Activated CD4-positive, alpha-beta memory T cell treated with anti-CD3 and anti-CD28 coated beads, Interleukin-2, amount 10 ng/mL, durations not matched to agents 7 days and 5 days (primary cell): ENCODE results near the gene ERGIC3. TPM values are rescaled to one million over a fixed set of nuclear protein-coding genes. Genes with fewer than 3 reads are reported as not detected.
"Not testable (repeated sequence)": the region's sequence is repeated elsewhere in the genome, so short reads cannot be mapped to it uniquely, and the experiment has no call there.

ENCODE experiments used
- CTCF ChIA-PET: fragments of 350-600 bp; sonication (Branson Sonifier 250); formaldehyde crosslinking; loops from one replicate; lab custom pipeline; 2021; ENCODE audit warnings: antibody characterized with exemption, inconsistent platforms; lab: Charles Lee
- POLR2A ChIA-PET: fragments of 350-600 bp; sonication (Branson Sonifier 250); formaldehyde crosslinking; loops from one replicate; lab custom pipeline; 2021; ENCODE audit warnings: antibody characterized with exemption; lab: Charles Lee
- DNase-seq: peaks from one replicate; pipeline ENCODE4 v3.0.0-alpha.2; 2020
- H3K27ac Mint-ChIP-seq: one replicate; pipeline ENCODE4 v1.8.0; 2021; ENCODE audit warnings: mild to moderate bottlenecking, mixed read lengths
- H3K27me3 Mint-ChIP-seq: one replicate; pipeline ENCODE4 v1.8.0; 2021; ENCODE audit warnings: mixed read lengths
- H3K36me3 Mint-ChIP-seq: one replicate; pipeline ENCODE4 v1.8.0; 2021; ENCODE audit warnings: low read depth, mixed read lengths
- H3K4me1 Mint-ChIP-seq: one replicate; pipeline ENCODE4 v1.8.0; 2021; ENCODE audit warnings: mixed read lengths
- H3K4me3 Mint-ChIP-seq: one replicate; pipeline ENCODE4 v1.8.0; 2021; ENCODE audit warnings: mild to moderate bottlenecking, mixed read lengths
- H3K9me3 Mint-ChIP-seq: one replicate; pipeline ENCODE4 v1.8.0; 2021; ENCODE audit warnings: mixed read lengths
- total RNA-seq, 2 experiments: library from RNA; stranded (reverse); gene quantifications; one replicate each; pipeline ENCODE4 v1.2.3, GENCODE V29; 2021

The ERGIC3 gene
- total RNA-seq, 2 experiments from 2014 or later = 126 TPM

- Mint-ChIP-seq H3K27me3 (no peaks in the 10 kb centered on the region), H3K27ac (no peak overlapping the region), H3K9me3 (no peaks in the 10 kb centered on the region), H3K36me3 (no peaks in the 10 kb centered on the region), H3K4me1 (no peaks in the 10 kb centered on the region), H3K4me3 (no peak overlapping the region)
- ChIA-PET POLR2A (no interaction called here), CTCF (no interaction called here)
- DNase-seq = peak; percentile 36
Observed at GRCh38 chr20:35523298-35523888, 18.5 kb upstream of the ERGIC3 start.

GRCh38 chr20:35525639-35526038 is 16.2 kb upstream of the ERGIC3 start:
- no peak for DNase-seq
- H3K27ac Mint-ChIP-seq = no peak overlapping the region
- H3K27me3 Mint-ChIP-seq = no peaks in the 10 kb centered on the region
- POLR2A ChIA-PET = no interaction called here
- no peaks in the 10 kb centered on the region for H3K4me1 Mint-ChIP-seq
- H3K4me3 Mint-ChIP-seq = no peak overlapping the region
- H3K9me3 Mint-ChIP-seq = no peaks in the 10 kb centered on the region
- no peaks in the 10 kb centered on the region for H3K36me3 Mint-ChIP-seq
- CTCF ChIA-PET = interaction anchor here (0.6 kb wide), 1 partner anchor 158 kb away, joined by 3 read pairs; no protein-coding TSS in a partner anchor

DNA sequence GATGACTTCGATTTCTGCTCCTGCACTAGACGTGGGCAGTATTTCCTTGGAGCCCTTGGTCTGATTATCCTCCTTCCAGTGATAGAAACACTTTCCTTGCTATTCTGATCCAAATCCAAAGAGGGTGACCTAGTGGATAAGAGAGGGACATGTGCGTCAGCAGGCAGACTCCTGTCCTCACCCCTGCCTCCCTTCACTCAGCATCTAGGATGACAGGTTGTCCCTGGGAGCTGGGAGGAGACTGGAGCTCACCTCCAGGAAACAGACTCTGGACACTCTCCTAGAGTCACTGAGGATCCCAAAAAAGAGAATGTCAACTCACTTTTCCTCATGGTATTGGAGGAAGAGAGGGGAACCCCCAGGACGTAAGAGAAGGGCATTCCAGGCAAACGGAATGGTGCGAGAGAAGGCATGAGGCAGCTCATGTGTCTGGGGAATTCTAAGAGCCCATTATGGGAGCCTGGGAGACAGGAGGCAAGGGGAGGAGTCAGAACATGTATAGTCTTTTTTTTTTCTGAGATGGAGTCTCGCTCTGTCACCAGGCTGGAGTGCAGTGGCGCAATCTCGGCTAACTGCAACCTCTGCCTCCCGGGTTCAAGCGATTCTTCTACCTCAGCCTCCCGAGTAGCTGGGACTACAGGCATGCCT is 14.6 kb upstream of the ERGIC3 start:
- CTCF ChIA-PET = interaction anchor here (0.7 kb wide), 1 partner anchor 238 kb away, joined by 3 read pairs; no protein-coding TSS in a partner anchor
- H3K27ac Mint-ChIP-seq = no peak overlapping the region
- no peak for DNase-seq

DNA sequence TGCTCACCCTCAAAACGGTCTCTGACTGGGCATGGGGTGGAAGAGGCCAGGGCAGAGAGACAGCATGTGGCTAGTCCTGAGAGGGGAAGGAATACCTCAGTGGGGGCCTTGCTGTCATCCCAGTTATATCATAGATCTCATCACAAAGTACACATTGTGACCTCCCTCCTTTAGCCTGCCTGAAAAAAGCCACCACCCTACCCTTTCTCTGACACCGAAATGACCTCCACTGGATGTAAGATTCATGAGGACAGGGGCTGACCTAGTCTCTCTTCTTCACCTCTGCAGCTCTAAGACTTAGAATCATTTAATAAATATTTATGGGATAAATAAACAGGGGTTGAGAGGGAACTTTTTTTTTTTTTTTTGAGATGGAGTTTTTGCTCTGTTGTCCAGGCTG is 12.3 kb upstream of the ERGIC3 start, which contains the start of gene C20orf173:
Gene C20orf173, minus strand, starts transcription at position 101 of the 400 bp plus-strand sequence. CDS start 279 bp downstream, outside the sequence.
- Mint-ChIP-seq H3K27me3 (no peaks in the 10 kb centered on the region), H3K9me3 (no peaks in the 10 kb centered on the region), H3K27ac (no peak within 1 kb of the TSS), H3K4me1 (no peaks in the 10 kb centered on the region), H3K36me3 (no peaks in the 10 kb centered on the region), H3K4me3 (no peak within 1 kb of the TSS)
- no peak for DNase-seq
- ChIA-PET CTCF (interaction anchor here (0.7 kb wide), 1 partner anchor 290 kb away, joined by 4 read pairs; no protein-coding TSS in a partner anchor), POLR2A (no interaction called here)

More for the DNA sequence above, 14.6 kb upstream of the ERGIC3 start:
- no peaks in the 10 kb centered on the region for H3K4me1 Mint-ChIP-seq
- H3K9me3 Mint-ChIP-seq = no peaks in the 10 kb centered on the region
- no peak overlapping the region for H3K4me3 Mint-ChIP-seq
- H3K27me3 Mint-ChIP-seq = no peaks in the 10 kb centered on the region
- no peaks in the 10 kb centered on the region for H3K36me3 Mint-ChIP-seq
- POLR2A ChIA-PET = interaction anchor here (1.4 kb wide), 1 partner anchor 14 kb away, joined by 4 read pairs; the partner anchor contains the start of gene ERGIC3

DNA sequence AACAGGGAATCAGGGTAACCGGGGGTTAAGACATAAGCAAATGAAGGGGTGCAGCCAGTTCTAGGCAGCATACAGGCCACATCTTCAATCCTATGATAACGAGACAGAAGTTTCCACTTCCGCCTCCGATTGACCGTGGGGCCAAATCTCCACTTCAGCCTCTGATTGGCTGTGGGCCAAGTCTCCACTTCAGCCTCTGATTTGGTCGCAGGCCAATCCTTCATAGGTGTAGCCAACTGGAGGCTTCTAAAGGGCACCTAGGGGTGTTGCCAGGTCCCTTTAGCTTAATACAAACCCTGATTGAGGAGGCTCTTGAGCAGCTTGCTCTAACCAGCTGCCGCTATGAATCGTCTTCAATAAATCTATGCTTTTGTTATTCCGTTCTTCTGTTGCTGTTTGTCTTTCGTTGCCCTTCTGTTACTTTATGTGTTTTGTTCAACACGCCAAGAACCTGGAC is 2.1 kb upstream of the ERGIC3 start:
- H3K4me3 Mint-ChIP-seq = no peak overlapping the region
- peaks cover 23% of the 10 kb centered on the region for H3K4me1 Mint-ChIP-seq
- H3K27me3 Mint-ChIP-seq = peaks cover 3% of the 10 kb centered on the region
- ChIA-PET POLR2A (interaction anchor here (1.6 kb wide), 1 partner anchor 124 kb away, joined by 4 read pairs; the partner anchor contains the start of genes CPNE1 and RBM12), CTCF (no interaction called here)
- no peak overlapping the region for H3K27ac Mint-ChIP-seq
- H3K36me3 Mint-ChIP-seq = peaks cover 5% of the 10 kb centered on the region
- DNase-seq = peak; percentile 46
- H3K9me3 Mint-ChIP-seq = no peaks in the 10 kb centered on the region

- Mint-ChIP-seq H3K36me3 (peaks cover 5% of the 10 kb centered on the region), H3K9me3 (no peaks in the 10 kb centered on the region), H3K4me1 (peaks cover 23% of the 10 kb centered on the region), H3K27me3 (no peaks in the 10 kb centered on the region), H3K4me3 (peak overlapping the region; percentile 89), H3K27ac (no peak overlapping the region)
- DNase-seq = no peak
- POLR2A ChIA-PET = interaction anchor here (0.6 to 2.2 kb wide), 14 partner anchors 9 to 412 kb away, joined by 3 to 13 read pairs (median 4); partner anchors contain the start of genes CPNE1, MMP24OS, RBM12 and RBM39
- CTCF ChIA-PET = interaction anchor here (0.7 to 1.1 kb wide), 3 partner anchors 75 to 995 kb away, joined by 3 to 6 read pairs (median 4); partner anchors contain the start of genes SCAND1 and SPAG4
Observed at GRCh38 chr20:35541118-35541782, 628 bp upstream of the ERGIC3 start.

GRCh38 chr20:35542990-35543389 is 1.1 kb downstream of the ERGIC3 start:
- H3K4me3 Mint-ChIP-seq = peak overlapping the region; percentile 89
- peaks cover 5% of the 10 kb centered on the region for H3K36me3 Mint-ChIP-seq
- H3K9me3 Mint-ChIP-seq = no peaks in the 10 kb centered on the region
- ChIA-PET POLR2A (interaction anchor here (0.8 to 2.2 kb wide), 7 partner anchors 13 to 410 kb away, joined by 3 to 13 read pairs (median 5); partner anchors contain the start of genes RBM39 and SPAG4), CTCF (interaction anchor here (0.6 kb wide), 1 partner anchor 1127 kb away, joined by 3 read pairs; no protein-coding TSS in a partner anchor)
- no peaks in the 10 kb centered on the region for H3K27me3 Mint-ChIP-seq
- H3K4me1 Mint-ChIP-seq = peaks cover 23% of the 10 kb centered on the region
- no peak for DNase-seq
- H3K27ac Mint-ChIP-seq = peak overlapping the region; percentile 29

DNA sequence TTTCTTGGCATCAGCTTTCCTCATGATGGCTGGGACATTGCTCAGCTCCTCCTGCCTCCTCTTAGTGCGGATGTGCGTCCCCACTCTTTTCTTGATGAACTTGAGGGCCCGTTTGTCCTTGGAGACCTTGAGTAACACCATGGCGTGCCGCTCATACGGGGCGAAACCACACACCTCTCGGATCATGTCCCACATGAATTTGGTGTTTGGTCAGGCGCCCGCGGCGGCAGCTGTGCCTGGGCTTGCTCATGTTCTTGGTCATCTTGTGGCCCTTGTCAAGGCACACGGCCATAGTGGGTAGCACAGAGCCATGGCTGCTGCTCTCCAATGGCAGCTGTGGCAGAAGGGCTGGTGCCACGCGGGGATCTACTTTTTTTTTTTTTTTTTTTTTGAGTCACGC is 2.6 kb downstream of the ERGIC3 start:
- H3K27ac Mint-ChIP-seq = no peak overlapping the region
- ChIA-PET POLR2A (no interaction called here), CTCF (interaction anchor here (0.6 kb wide), 1 partner anchor 487 kb away, joined by 5 read pairs; no protein-coding TSS in a partner anchor)
- no peaks in the 10 kb centered on the region for H3K27me3 Mint-ChIP-seq
- H3K4me1 Mint-ChIP-seq = peaks cover 23% of the 10 kb centered on the region
- H3K9me3 Mint-ChIP-seq = no peaks in the 10 kb centered on the region
- no peak for DNase-seq
- H3K4me3 Mint-ChIP-seq = no peak overlapping the region
- peaks cover 9% of the 10 kb centered on the region for H3K36me3 Mint-ChIP-seq

- CTCF ChIA-PET = interaction anchor here (0.6 kb wide), 1 partner anchor 487 kb away, joined by 5 read pairs; no protein-coding TSS in a partner anchor
- POLR2A ChIA-PET = not testable (repeated sequence)
Observed at GRCh38 chr20:35544941-35545340, 3.1 kb downstream of the ERGIC3 start.

DNA sequence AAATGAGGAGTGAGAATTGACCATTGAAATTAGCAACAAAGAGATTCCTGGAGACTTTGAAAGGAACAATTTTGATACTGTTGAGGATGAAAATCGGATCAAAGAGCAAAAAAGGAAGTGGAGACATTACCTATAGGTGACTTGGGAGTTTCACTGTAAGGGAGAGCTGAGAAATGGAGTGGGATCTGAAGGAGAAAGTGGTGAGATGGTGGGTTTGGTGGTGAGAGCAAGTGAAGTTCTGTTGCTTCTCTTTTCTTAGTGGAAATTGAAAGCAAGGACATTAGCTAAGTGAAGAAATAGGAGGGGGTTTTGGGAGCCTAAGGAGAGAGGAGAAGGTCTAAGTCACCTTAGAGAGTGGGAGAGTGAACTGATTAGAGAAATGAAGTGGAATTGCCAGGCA is 4.2 kb downstream of the ERGIC3 start:
- ChIA-PET POLR2A (no interaction called here), CTCF (no interaction called here)
- H3K9me3 Mint-ChIP-seq = no peaks in the 10 kb centered on the region
- no peaks in the 10 kb centered on the region for H3K27me3 Mint-ChIP-seq
- no peak for DNase-seq
- no peak overlapping the region for H3K27ac Mint-ChIP-seq
- no peak overlapping the region for H3K4me3 Mint-ChIP-seq
- H3K4me1 Mint-ChIP-seq = peaks cover 21% of the 10 kb centered on the region
- peaks cover 14% of the 10 kb centered on the region for H3K36me3 Mint-ChIP-seq

More at GRCh38 chr20:35544941-35545340, 3.1 kb downstream of the ERGIC3 start:
- H3K4me1 Mint-ChIP-seq = peaks cover 23% of the 10 kb centered on the region
- H3K27ac Mint-ChIP-seq, H3K27me3 Mint-ChIP-seq, H3K4me3 Mint-ChIP-seq, DNase-seq, H3K9me3 Mint-ChIP-seq: not testable (repeated sequence)
- H3K36me3 Mint-ChIP-seq = peaks cover 12% of the 10 kb centered on the region

DNA sequence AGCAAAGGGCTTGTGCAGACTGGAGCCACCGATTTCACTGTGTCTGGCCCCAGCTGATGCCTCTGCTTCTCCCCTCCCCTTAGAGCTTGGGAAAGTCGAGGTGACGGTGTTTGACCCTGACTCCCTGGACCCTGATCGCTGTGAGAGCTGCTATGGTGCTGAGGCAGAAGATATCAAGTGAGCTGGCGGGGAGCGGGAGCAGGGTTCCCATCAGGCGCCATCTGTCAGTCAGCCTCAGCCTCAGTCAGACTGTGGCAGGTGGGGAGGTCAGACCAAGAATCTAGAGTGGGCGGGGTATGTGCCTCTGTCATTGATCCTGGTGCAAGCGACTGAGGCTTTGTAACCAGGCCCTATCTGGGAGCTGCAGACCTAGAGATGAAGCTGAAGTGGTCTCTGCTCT is 5.5 kb downstream of the ERGIC3 start:
- H3K4me1 Mint-ChIP-seq = peaks cover 13% of the 10 kb centered on the region
- CTCF ChIA-PET = interaction anchor here (0.6 kb wide), 1 partner anchor 367 kb away, joined by 5 read pairs; no protein-coding TSS in a partner anchor
- POLR2A ChIA-PET = no interaction called here

DNA sequence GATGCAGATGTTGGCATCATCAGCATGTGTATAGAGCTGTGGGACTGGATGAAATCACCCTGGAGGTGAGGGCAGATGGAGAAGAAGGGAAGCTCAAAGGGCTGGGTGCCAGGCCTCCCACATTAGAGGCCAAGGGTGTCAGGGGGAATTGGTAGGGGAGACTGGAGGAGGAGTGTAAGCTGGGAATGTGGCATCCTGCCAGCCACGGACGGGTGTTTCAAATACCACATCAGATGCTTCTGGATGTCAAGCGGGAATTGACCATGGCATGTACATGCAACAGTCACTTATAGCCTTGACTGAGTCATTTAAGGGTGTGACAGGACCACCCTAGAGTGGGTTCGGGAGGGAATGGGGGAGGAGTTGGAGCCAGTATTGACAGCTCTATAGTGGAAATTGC is 9.6 kb downstream of the ERGIC3 start:
- CTCF ChIA-PET = interaction anchor here (0.6 to 1.4 kb wide), 2 partner anchors 36 to 89 kb away, joined by 3 read pairs; no protein-coding TSS in a partner anchor
- no peaks in the 10 kb centered on the region for H3K9me3 Mint-ChIP-seq
- H3K36me3 Mint-ChIP-seq = peaks cover 15% of the 10 kb centered on the region
- H3K27ac Mint-ChIP-seq = no peak overlapping the region
- DNase-seq = no peak
- POLR2A ChIA-PET = no interaction called here
- no peak overlapping the region for H3K4me3 Mint-ChIP-seq
- H3K4me1 Mint-ChIP-seq = no peaks in the 10 kb centered on the region
- no peaks in the 10 kb centered on the region for H3K27me3 Mint-ChIP-seq

More for the DNA sequence above, 5.5 kb downstream of the ERGIC3 start:
- H3K27me3 Mint-ChIP-seq = no peaks in the 10 kb centered on the region
- no peak overlapping the region for H3K27ac Mint-ChIP-seq
- no peak for DNase-seq
- no peak overlapping the region for H3K4me3 Mint-ChIP-seq
- peaks cover 14% of the 10 kb centered on the region for H3K36me3 Mint-ChIP-seq
- no peaks in the 10 kb centered on the region for H3K9me3 Mint-ChIP-seq
